HCT116 (cell line): ENCODE results near the gene BOD1L1. TPM values are rescaled to one million over a fixed set of nuclear protein-coding genes. Genes with fewer than 3 reads are reported as not detected.

ENCODE experiments used
- ATAC-seq: fragments of 200-7000 bp; cut with Tn5 transposase; 2 replicates; pipeline ENCODE4 v1.9.1; 2020; ENCODE audit warnings: mild to moderate bottlenecking, moderate library complexity
- BruUV-seq: library from RNA; stranded (reverse); fragments of 400-500 nt; replicated peaks from 2 replicates; lab custom pipeline; 2021; lab: Mats Ljungman, UMichigan
- CTCF ChIA-PET: fragments of 300-600 bp; sonication (Branson Sonifier 250); formaldehyde crosslinking; loops from one replicate; lab custom pipeline; 2021; ENCODE audit warnings: antibody characterized with exemption; lab: Charles Lee
- POLR2A ChIA-PET: fragments of 300-600, 350-600 bp; sonication (Branson Sonifier 250); formaldehyde crosslinking; loops from one replicate; lab custom pipeline; 2021; ENCODE audit warnings: antibody characterized with exemption; lab: Charles Lee
- RAD21 ChIA-PET, 2 experiments: fragments of 300-600 bp; sonication (Branson Sonifier 250); formaldehyde crosslinking; loops; one replicate each; lab custom pipeline; 2023; ENCODE audit warnings: low total read pairs in 2 of 2; ENCODE audit not compliant: uncharacterized antibody in 2 of 2, unreplicated experiment in 2 of 2, low non-redundant PET in 1 of 2; lab: Charles Lee
- DNase-seq: peaks from one replicate; pipeline ENCODE4 v3.0.0-alpha.2; 2010; ENCODE audit warnings: low read depth, low spot score
- H2AFZ ChIP-seq: fragments of 200-600 bp; shearing (Covaris generic), sonication (generic); 2 replicates; pipeline ENCODE4 v1.6.1; 2017; ENCODE audit warnings: low read depth, mixed run types, mixed read lengths, antibody characterized with exemption, low read length; ENCODE audit not compliant: poor library complexity, severe bottlenecking
- H3K27ac ChIP-seq: 2 replicates; pipeline ENCODE4 v1.5.1; 2012; ENCODE audit warnings: low read depth, low read length
- H3K27me3 ChIP-seq: fragments of 200-600 bp; sonication (generic); 2 replicates; pipeline ENCODE4 v1.6.1; 2016; ENCODE audit warnings: mixed run types, low read length, mixed read lengths; ENCODE audit not compliant: insufficient read depth
- H3K36me3 ChIP-seq, 2 experiments: fragments of 200-500 bp in 1 of 2; fragments of 200-600 bp in 1 of 2; sonication (Bioruptor generic) in 1 of 2; sonication (generic) in 1 of 2; 2 replicates each; pipeline versions ENCODE4 v1.5.1 to v1.6.1; 2014 to 2016; ENCODE audit warnings: low read length in 2 of 2, inconsistent platforms in 1 of 2, mixed read lengths in 1 of 2, mixed run types in 1 of 2; ENCODE audit not compliant: insufficient read depth in 2 of 2, control insufficient read depth in 1 of 2
- H3K4me1 ChIP-seq, 2 experiments: fragments of 200-600 bp in 1 of 2; sonication (generic) in 1 of 2; 2 replicates each; pipeline versions ENCODE4 v1.5.1 to v1.6.1; 2012 to 2017; ENCODE audit warnings: low read length in 2 of 2, inconsistent platforms in 1 of 2, mild to moderate bottlenecking in 1 of 2, mixed read lengths in 1 of 2, mixed run types in 1 of 2, moderate library complexity in 1 of 2; ENCODE audit not compliant: insufficient read depth in 2 of 2, control insufficient read depth in 1 of 2
- H3K4me2 ChIP-seq: fragments of 200-600 bp; sonication (generic); 2 replicates; pipeline ENCODE4 v1.6.1; 2017; ENCODE audit warnings: mixed run types, low read length, mixed read lengths
- H3K4me3 ChIP-seq, 2 experiments: fragments of 200-600 bp in 1 of 2; sonication (generic) in 1 of 2; replicated peaks in 1 of 2; 2 replicates each; pipeline ENCODE4 v1.5.1; 2011 to 2016; ENCODE audit warnings: low read length in 2 of 2, control low read depth in 1 of 2, low read depth in 1 of 2, mild to moderate bottlenecking in 1 of 2, mixed read lengths in 1 of 2, mixed run types in 1 of 2
- H3K79me2 ChIP-seq: fragments of 200-600 bp; sonication (generic); 2 replicates; pipeline ENCODE4 v1.6.1; 2017; ENCODE audit warnings: mild to moderate bottlenecking, mixed run types, low read length, moderate library complexity, mixed read lengths; ENCODE audit not compliant: insufficient read depth
- H3K9ac ChIP-seq: fragments of 200-600 bp; sonication (generic); 2 replicates; pipeline ENCODE4 v1.6.1; 2016; ENCODE audit warnings: low read length, mixed read lengths
- H3K9me2 ChIP-seq: fragments of 200-600 bp; sonication (generic), shearing (Covaris generic); 2 replicates; pipeline ENCODE4 v1.6.1; 2017; ENCODE audit warnings: mixed run types, mild to moderate bottlenecking, moderate library complexity; ENCODE audit not compliant: insufficient read depth
- H3K9me3 ChIP-seq, 2 experiments: fragments of 200-500 bp in 1 of 2; fragments of 200-600 bp in 1 of 2; sonication (Bioruptor generic) in 1 of 2; sonication (generic) in 1 of 2; 2 replicates each; pipeline ENCODE4 v1.6.1; 2014 to 2017; ENCODE audit warnings: low read length in 2 of 2, mixed read lengths in 2 of 2, inconsistent platforms in 1 of 2, low read depth in 1 of 2, mild to moderate bottlenecking in 1 of 2, mixed run types in 1 of 2, moderate library complexity in 1 of 2; ENCODE audit not compliant: control insufficient read depth in 1 of 2, insufficient read depth in 1 of 2
- H4K20me1 ChIP-seq: fragments of 200-600 bp; sonication (generic), shearing (Covaris generic); 2 replicates; pipeline ENCODE4 v1.6.1; 2017; ENCODE audit warnings: mixed run types, mild to moderate bottlenecking, moderate library complexity; ENCODE audit not compliant: insufficient read depth
- CBX3 ChIP-seq: IDR thresholded peaks from 2 replicates; pipeline ENCODE4 v1.6.1; 2012; ENCODE audit warnings: low read depth
- POLR2AphosphoS5 ChIP-seq: IDR thresholded peaks from 2 replicates; pipeline ENCODE4 v1.6.1; 2011; ENCODE audit warnings: mild to moderate bottlenecking, low read depth, low read length, moderate library complexity
- SIN3A ChIP-seq: IDR thresholded peaks from 2 replicates; pipeline ENCODE4 v1.6.1; 2012; ENCODE audit warnings: low read depth
- SP1 ChIP-seq: IDR thresholded peaks from 2 replicates; pipeline ENCODE4 v1.6.1; 2012; ENCODE audit warnings: low read depth
- YY1 ChIP-seq: IDR thresholded peaks from 2 replicates; pipeline ENCODE4 v1.6.1; 2011; ENCODE audit warnings: low read length, low read depth, moderate library complexity, mild to moderate bottlenecking; ENCODE audit not compliant: insufficient replicate concordance; ENCODE audit errors: extremely low read depth
- intact Hi-C: fragments of 100-400 bp; cut with micrococcal nuclease; formaldehyde crosslinking; loops from 2 replicates; pipeline ENCODE4 v1.10.0; 2022
- total RNA-seq: library from RNA; stranded (reverse); gene quantifications from one replicate; pipeline ENCODE4 v1.2.1, GENCODE V29; 2021; ENCODE audit not compliant: unreplicated experiment
- TF ChIP-seq, protein P1 (sequence below), 3 experiments: fragments of 200-600 bp in 1 of 3; sonication (generic) in 1 of 3; IDR thresholded peaks in 2 of 3; conservative IDR thresholded peaks in 1 of 3; 2 replicates each; pipeline ENCODE4 v1.5.1; 2012 to 2017; ENCODE audit warnings: low read depth in 2 of 3, low read length in 2 of 3, antibody characterized with exemption in 1 of 3, borderline replicate concordance in 1 of 3, control low read depth in 1 of 3, mild to moderate bottlenecking in 1 of 3, mixed read lengths in 1 of 3, mixed run types in 1 of 3, moderate library complexity in 1 of 3; ENCODE audit not compliant: insufficient read depth in 1 of 3

The BOD1L1 gene
- total RNA-seq, 1 experiment from 2014 or later = 22.4 TPM

DNA sequence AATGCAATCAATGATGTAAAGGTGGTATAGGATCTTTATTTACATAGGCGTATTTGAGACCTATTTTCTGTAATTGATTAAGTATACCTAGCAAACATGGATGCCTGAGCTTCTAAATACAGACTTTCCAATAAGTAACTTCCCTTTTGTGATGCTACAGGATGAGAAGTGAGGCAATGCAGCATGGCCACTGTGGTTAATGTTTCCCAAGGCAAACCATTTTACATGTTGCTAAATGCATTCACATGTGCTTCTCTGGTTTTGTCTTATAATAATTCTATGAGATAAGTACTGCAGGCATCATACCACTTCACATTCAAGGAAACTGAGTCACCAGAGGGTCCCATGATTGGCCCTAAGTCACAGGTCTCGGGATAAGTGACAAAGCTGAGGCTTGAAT lies 47.5 kb downstream of the BOD1L1 start:
- CTCF ChIA-PET = no interaction called here
- H3K36me3 ChIP-seq = peaks cover 20 to 37% of the 10 kb centered on the region in 2 experiments; a peak in 3 of 4 replicates
- intact Hi-C loops = no loop called here

DNA sequence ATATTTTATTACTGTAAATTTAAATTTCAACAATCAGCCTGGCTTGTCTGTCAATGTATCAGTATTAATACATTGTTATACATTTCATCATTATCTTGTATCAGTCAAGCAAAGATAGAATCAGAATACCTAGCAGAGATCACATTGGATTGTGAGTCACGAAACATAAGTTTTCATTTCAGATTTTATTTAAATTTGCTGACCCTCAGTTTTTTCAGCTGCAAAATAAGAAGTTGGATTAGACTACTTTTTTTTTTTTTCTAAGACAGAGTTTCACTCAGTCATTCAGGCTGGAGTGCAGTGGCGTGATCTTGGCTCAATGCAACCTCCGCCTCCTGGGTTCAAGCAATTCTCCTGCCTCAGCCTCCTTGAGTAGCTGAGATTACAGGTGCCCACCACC lies 49.9 kb downstream of the BOD1L1 start:
- ChIA-PET POLR2A (no interaction called here), RAD21 (no interaction called here), CTCF (no interaction called here)
- TF ChIP-seq SP1 (no peak), YY1 (no peak), SIN3A (no peak)
- TF ChIP-seq, protein P1, sequence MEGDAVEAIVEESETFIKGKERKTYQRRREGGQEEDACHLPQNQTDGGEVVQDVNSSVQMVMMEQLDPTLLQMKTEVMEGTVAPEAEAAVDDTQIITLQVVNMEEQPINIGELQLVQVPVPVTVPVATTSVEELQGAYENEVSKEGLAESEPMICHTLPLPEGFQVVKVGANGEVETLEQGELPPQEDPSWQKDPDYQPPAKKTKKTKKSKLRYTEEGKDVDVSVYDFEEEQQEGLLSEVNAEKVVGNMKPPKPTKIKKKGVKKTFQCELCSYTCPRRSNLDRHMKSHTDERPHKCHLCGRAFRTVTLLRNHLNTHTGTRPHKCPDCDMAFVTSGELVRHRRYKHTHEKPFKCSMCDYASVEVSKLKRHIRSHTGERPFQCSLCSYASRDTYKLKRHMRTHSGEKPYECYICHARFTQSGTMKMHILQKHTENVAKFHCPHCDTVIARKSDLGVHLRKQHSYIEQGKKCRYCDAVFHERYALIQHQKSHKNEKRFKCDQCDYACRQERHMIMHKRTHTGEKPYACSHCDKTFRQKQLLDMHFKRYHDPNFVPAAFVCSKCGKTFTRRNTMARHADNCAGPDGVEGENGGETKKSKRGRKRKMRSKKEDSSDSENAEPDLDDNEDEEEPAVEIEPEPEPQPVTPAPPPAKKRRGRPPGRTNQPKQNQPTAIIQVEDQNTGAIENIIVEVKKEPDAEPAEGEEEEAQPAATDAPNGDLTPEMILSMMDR (IDR thresholded peaks at IDR 0.05 in 2 of 3, conservative IDR thresholded peaks at IDR 0.05 in 1 of 3; ENCODE audit: borderline replicate concordance in 1 of 3, insufficient read depth in 1 of 3, low read depth in 2 of 3, low read length in 2 of 3) = no peak
- Histone ChIP-seq H2AFZ (no peak overlapping the region), H3K9me2 (no peaks in the 10 kb centered on the region), H3K4me1 (no peaks in the 10 kb centered on the region), H3K4me3 (no peak overlapping the region), H3K27me3 (no peaks in the 10 kb centered on the region), H3K9me3 (no peaks in the 10 kb centered on the region), H3K79me2 (no peaks in the 10 kb centered on the region), H3K9ac (no peak overlapping the region), H3K27ac (no peak overlapping the region), H3K36me3 (peaks cover 20 to 37% of the 10 kb centered on the region in 2 experiments; a peak in 3 of 4 replicates), H4K20me1 (no peaks in the 10 kb centered on the region), H3K4me2 (no peak overlapping the region)
- no TSS peak for BruUV-seq
- intact Hi-C loops = no loop called here
- DNase-seq (no peak), ATAC-seq (no peak)

More for the DNA sequence above, 47.5 kb downstream of the BOD1L1 start:
- Histone ChIP-seq H3K4me3 (no peak overlapping the region), H3K4me2 (no peak overlapping the region), H3K27ac (no peak overlapping the region)
- DNase-seq (no peak), ATAC-seq (no peak)
- RAD21 ChIA-PET = no interaction called here
- TF ChIP-seq, protein P1 (IDR thresholded peaks at IDR 0.05 in 2 of 3, conservative IDR thresholded peaks at IDR 0.05 in 1 of 3; ENCODE audit: borderline replicate concordance in 1 of 3, insufficient read depth in 1 of 3, low read depth in 2 of 3, low read length in 2 of 3) = no peak
- TF ChIP-seq CBX3 (no peak), POLR2AphosphoS5 (no peak)
- TF ChIP-seq, all 23 proteins: peak for 0
- no peak overlapping the region for H2AFZ ChIP-seq
- H3K79me2 ChIP-seq = no peaks in the 10 kb centered on the region
- POLR2A ChIA-PET = no interaction called here
- no peaks in the 10 kb centered on the region for H3K27me3 ChIP-seq
- no peaks in the 10 kb centered on the region for H3K9me2 ChIP-seq
- H3K4me1 ChIP-seq = no peaks in the 10 kb centered on the region
- no peaks in the 10 kb centered on the region for H3K9me3 ChIP-seq
- H4K20me1 ChIP-seq = no peaks in the 10 kb centered on the region
- no peak overlapping the region for H3K9ac ChIP-seq
- BruUV-seq = no TSS peak
